ENCODE measurements around the gene MALT1.

MALT1 gene

DNA sequence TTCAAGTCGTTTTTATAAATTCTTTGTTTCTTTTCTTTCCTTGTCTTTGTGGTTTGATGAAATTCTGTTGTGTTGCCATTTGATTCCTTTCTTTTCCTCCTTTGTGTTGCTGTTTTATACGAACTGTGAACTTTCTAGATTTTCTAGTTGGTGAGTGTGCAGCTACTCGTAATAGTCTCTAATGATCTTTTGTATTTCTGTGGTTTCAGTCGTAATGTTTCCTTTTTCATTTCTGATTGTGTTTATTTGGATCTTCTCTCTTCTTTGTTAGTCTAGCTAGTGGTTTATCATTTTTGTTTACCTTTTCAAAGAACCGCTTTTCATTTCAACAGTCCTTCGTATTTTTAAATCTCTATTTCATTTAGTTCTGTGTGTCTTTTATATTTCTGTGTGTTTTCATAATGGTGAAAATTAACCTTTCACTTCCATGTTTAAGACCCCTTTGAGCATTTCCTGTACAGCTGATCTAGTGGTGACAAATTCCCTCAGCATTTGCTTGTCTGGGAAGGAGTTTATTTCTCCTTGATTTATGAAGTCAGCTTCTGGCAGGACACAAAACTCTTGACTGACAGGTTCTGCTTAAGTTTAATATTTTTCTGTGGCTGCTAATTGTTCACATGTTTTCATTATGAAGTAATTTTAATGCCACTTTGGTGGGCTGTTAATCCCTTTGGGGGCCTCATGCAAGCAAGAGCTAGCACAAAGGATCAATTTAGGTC lies 16.2 kb upstream of the MALT1 start:
- no peak overlapping the region for H3K18ac ChIP-seq (ENCODE audit: low read length)
- no peak for DNase-seq
- H3K23ac ChIP-seq (ENCODE audit: low read length), result no peak overlapping the region
- H2AK5ac ChIP-seq (ENCODE audit: low read length), result no peak overlapping the region
- no peaks in the 10 kb centered on the region for H3K36me3 ChIP-seq (ENCODE audit: control insufficient read depth, insufficient read depth, low read length)
- no peaks in the 10 kb centered on the region for H3K79me2 ChIP-seq (ENCODE audit: control insufficient read depth, insufficient read depth, low read length)
- H3K27ac ChIP-seq (ENCODE audit: low read depth, low read length), result no peak overlapping the region
- no peaks in the 10 kb centered on the region for H3K4me1 ChIP-seq (ENCODE audit: control insufficient read depth, low read depth, low read length)
- H2BK5ac ChIP-seq (ENCODE audit: low read length), result no peak overlapping the region
- H3K4ac ChIP-seq (ENCODE audit: low read depth, low read length), result no peak overlapping the region
- no peak overlapping the region for H3K9ac ChIP-seq (ENCODE audit: low read length)
- WGBS (ENCODE audit: extremely low coverage, insufficient coverage, low lambda C conversion rate), result no CpG with 5 or more reads among the region's 6 CpGs
- H3K4me2 ChIP-seq (ENCODE audit: low read length), result no peak overlapping the region
- H4K8ac ChIP-seq (ENCODE audit: low read depth, low read length), result no peak overlapping the region
- no peak overlapping the region for H3K4me3 ChIP-seq (ENCODE audit: low read length)
- no peak overlapping the region for H3K56ac ChIP-seq (ENCODE audit: low read length)
- H4K5ac ChIP-seq (ENCODE audit: low read length), result no peak overlapping the region
- H2BK15ac ChIP-seq (replicated peaks; ENCODE audit: low read depth), result peak overlapping the region; percentile 7
- H2BK120ac ChIP-seq (ENCODE audit: low read depth, low read length), result no peak overlapping the region
- H3K27me3 ChIP-seq (ENCODE audit: insufficient read depth, low read length, poor library complexity), result no peaks in the 10 kb centered on the region
- no peaks in the 10 kb centered on the region for H3K79me1 ChIP-seq (ENCODE audit: low read length)

DNA sequence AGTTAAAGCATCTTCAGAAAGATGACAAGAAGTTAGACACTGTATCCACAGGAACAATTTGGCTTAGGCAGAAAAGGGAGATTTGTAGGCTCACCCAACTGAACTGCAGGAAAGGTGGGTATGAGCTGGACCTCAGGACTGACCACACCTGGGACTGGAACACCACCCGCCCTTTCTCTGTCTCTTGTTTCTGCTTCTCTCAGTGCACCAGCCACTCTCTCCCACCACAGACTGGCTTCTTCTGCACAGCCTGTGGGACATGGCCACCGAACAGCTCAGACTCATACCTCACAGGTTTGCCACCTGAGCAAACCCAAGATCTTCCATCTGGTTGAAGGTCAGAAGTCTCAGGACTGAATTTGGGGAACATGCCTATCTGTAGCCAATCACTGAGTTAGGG lies 14.2 kb upstream of the MALT1 start:
- no CpG with 5 or more reads among the region's 2 CpGs for WGBS (ENCODE audit: extremely low coverage, insufficient coverage, low lambda C conversion rate)
- H2AK5ac ChIP-seq (ENCODE audit: low read length), result peak overlapping the region; percentile 65

DNA sequence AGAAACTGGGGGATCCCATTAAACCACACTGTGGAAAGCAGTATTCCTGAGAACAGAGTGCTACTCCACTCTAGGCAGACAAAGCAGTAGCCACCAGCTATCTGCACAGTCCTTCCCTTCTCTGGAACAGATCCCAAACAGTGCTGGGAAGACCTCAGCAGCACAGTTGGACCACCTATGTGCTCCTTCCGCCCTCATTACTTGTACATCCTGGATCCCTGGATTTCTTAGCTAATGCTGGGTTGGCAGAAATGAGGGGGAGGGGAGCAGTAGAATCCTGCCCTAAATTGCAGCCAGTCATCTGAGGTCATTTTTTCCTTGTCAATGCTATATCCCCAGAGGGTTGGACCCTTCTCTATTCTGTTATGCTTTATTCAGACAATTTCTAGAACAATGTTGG lies 13.8 kb upstream of the MALT1 start:
- Histone ChIP-seq H3K36me3 (ENCODE audit: control insufficient read depth, insufficient read depth, low read length) (no peaks in the 10 kb centered on the region), H3K79me2 (ENCODE audit: control insufficient read depth, insufficient read depth, low read length) (no peaks in the 10 kb centered on the region), H2AK5ac (ENCODE audit: low read length) (peak overlapping the region; percentile 65), H4K5ac (ENCODE audit: low read length) (no peak overlapping the region), H3K4ac (ENCODE audit: low read depth, low read length) (no peak overlapping the region), H3K4me2 (ENCODE audit: low read length) (no peak overlapping the region), H3K9ac (ENCODE audit: low read length) (no peak overlapping the region), H2BK5ac (ENCODE audit: low read length) (no peak overlapping the region), H3K4me1 (ENCODE audit: control insufficient read depth, low read depth, low read length) (no peaks in the 10 kb centered on the region), H3K79me1 (ENCODE audit: low read length) (no peaks in the 10 kb centered on the region), H3K18ac (ENCODE audit: low read length) (no peak overlapping the region), H2BK120ac (ENCODE audit: low read depth, low read length) (no peak overlapping the region), H4K8ac (ENCODE audit: low read depth, low read length) (no peak overlapping the region), H3K4me3 (ENCODE audit: low read length) (no peak overlapping the region), H3K23ac (ENCODE audit: low read length) (no peak overlapping the region), H3K27ac (ENCODE audit: low read depth, low read length) (no peak overlapping the region), H3K56ac (ENCODE audit: low read length) (no peak overlapping the region), H3K27me3 (ENCODE audit: insufficient read depth, low read length, poor library complexity) (no peaks in the 10 kb centered on the region), H2BK15ac (replicated peaks; ENCODE audit: low read depth) (no peak overlapping the region)
- no CpG with 5 or more reads among the region's 1 CpG for WGBS (ENCODE audit: extremely low coverage, insufficient coverage, low lambda C conversion rate)
- DNase-seq, result no peak

More for the DNA sequence above, 14.2 kb upstream of the MALT1 start:
- H3K79me1 ChIP-seq (ENCODE audit: low read length), result no peaks in the 10 kb centered on the region
- H3K36me3 ChIP-seq (ENCODE audit: control insufficient read depth, insufficient read depth, low read length), result no peaks in the 10 kb centered on the region
- no peak overlapping the region for H3K18ac ChIP-seq (ENCODE audit: low read length)
- H3K27me3 ChIP-seq (ENCODE audit: insufficient read depth, low read length, poor library complexity), result no peaks in the 10 kb centered on the region
- H3K9ac ChIP-seq (ENCODE audit: low read length), result no peak overlapping the region
- no peak for DNase-seq
- H3K4me1 ChIP-seq (ENCODE audit: control insufficient read depth, low read depth, low read length), result no peaks in the 10 kb centered on the region
- no peak overlapping the region for H3K27ac ChIP-seq (ENCODE audit: low read depth, low read length)
- no peak overlapping the region for H2BK5ac ChIP-seq (ENCODE audit: low read length)
- no peak overlapping the region for H2BK15ac ChIP-seq (replicated peaks; ENCODE audit: low read depth)
- H3K79me2 ChIP-seq (ENCODE audit: control insufficient read depth, insufficient read depth, low read length), result no peaks in the 10 kb centered on the region
- no peak overlapping the region for H3K4ac ChIP-seq (ENCODE audit: low read depth, low read length)
- no peak overlapping the region for H4K5ac ChIP-seq (ENCODE audit: low read length)
- no peak overlapping the region for H3K23ac ChIP-seq (ENCODE audit: low read length)
- no peak overlapping the region for H4K8ac ChIP-seq (ENCODE audit: low read depth, low read length)
- H3K56ac ChIP-seq (ENCODE audit: low read length), result no peak overlapping the region
- no peak overlapping the region for H3K4me2 ChIP-seq (ENCODE audit: low read length)
- no peak overlapping the region for H2BK120ac ChIP-seq (ENCODE audit: low read depth, low read length)
- no peak overlapping the region for H3K4me3 ChIP-seq (ENCODE audit: low read length)

DNA sequence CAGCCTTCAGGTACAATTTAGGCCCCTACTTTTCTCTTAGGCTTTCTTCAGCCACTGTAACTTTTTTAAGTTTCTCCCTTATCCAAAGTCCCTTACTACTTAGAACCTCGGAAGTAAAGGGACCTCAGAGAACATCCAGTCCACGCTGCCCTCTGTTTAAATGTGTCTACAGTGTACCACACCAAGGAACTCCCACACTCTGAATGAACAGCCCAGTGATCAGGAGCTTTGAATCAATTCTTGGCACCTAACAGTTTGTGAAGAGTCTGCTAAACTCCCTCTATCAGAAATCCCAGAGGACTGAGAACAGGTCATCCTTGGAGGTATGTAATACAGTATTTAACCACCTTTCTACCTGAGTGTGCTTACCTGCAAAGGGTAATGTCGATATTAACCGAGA lies 11.6 kb upstream of the MALT1 start:
- no peaks in the 10 kb centered on the region for H3K4me1 ChIP-seq (ENCODE audit: control insufficient read depth, low read depth, low read length)
- H2BK15ac ChIP-seq (replicated peaks; ENCODE audit: low read depth), result peak overlapping the region; percentile 23
- H4K5ac ChIP-seq (ENCODE audit: low read length), result no peak overlapping the region
- H3K56ac ChIP-seq (ENCODE audit: low read length), result no peak overlapping the region
- H3K4ac ChIP-seq (ENCODE audit: low read depth, low read length), result no peak overlapping the region
- no peak overlapping the region for H2AK5ac ChIP-seq (ENCODE audit: low read length)
- no peaks in the 10 kb centered on the region for H3K79me1 ChIP-seq (ENCODE audit: low read length)
- no peak overlapping the region for H3K18ac ChIP-seq (ENCODE audit: low read length)
- H3K4me2 ChIP-seq (ENCODE audit: low read length), result no peak overlapping the region
- no peak overlapping the region for H3K23ac ChIP-seq (ENCODE audit: low read length)
- no peak overlapping the region for H3K27ac ChIP-seq (ENCODE audit: low read depth, low read length)
- H3K36me3 ChIP-seq (ENCODE audit: control insufficient read depth, insufficient read depth, low read length), result no peaks in the 10 kb centered on the region
- no peaks in the 10 kb centered on the region for H3K27me3 ChIP-seq (ENCODE audit: insufficient read depth, low read length, poor library complexity)
- no peak overlapping the region for H3K9ac ChIP-seq (ENCODE audit: low read length)
- H2BK120ac ChIP-seq (ENCODE audit: low read depth, low read length), result no peak overlapping the region
- no CpG with 5 or more reads among the region's 4 CpGs for WGBS (ENCODE audit: extremely low coverage, insufficient coverage, low lambda C conversion rate)
- H3K4me3 ChIP-seq (ENCODE audit: low read length), result no peak overlapping the region
- no peaks in the 10 kb centered on the region for H3K79me2 ChIP-seq (ENCODE audit: control insufficient read depth, insufficient read depth, low read length)
- no peak overlapping the region for H2BK5ac ChIP-seq (ENCODE audit: low read length)
- H4K8ac ChIP-seq (ENCODE audit: low read depth, low read length), result no peak overlapping the region
- DNase-seq, result no peak

DNA sequence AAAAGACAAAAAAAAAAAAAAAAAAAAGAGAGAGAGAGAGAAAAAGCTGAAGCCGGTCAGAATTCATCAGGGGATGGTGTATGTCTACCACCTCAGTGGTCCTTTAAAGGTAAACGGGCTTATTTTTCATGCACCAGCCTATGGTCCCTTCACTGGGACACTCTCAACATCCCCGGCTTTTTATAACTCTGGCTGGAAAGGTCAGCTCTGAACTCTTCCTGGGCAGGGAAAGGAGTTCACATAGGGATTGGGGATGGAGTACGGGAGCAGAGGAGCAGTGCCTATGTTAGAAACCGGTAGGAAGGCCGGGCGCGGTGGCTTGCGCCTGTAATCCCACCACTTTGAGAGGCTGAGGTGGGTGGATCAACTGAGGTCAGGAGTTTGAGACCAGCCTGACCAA lies 10.3 kb upstream of the MALT1 start:
- peak overlapping the region; percentile 93 for H2BK15ac ChIP-seq (replicated peaks; ENCODE audit: low read depth)
- no peak overlapping the region for H2BK120ac ChIP-seq (ENCODE audit: low read depth, low read length)
- H3K79me2 ChIP-seq (ENCODE audit: control insufficient read depth, insufficient read depth, low read length), result no peaks in the 10 kb centered on the region
- no peak overlapping the region for H2AK5ac ChIP-seq (ENCODE audit: low read length)
- H3K27ac ChIP-seq (ENCODE audit: low read depth, low read length), result no peak overlapping the region
- H3K23ac ChIP-seq (ENCODE audit: low read length), result no peak overlapping the region
- no peak overlapping the region for H4K8ac ChIP-seq (ENCODE audit: low read depth, low read length)
- no peaks in the 10 kb centered on the region for H3K36me3 ChIP-seq (ENCODE audit: control insufficient read depth, insufficient read depth, low read length)
- peak overlapping the region; percentile 85 for H3K18ac ChIP-seq (ENCODE audit: low read length)
- no peak overlapping the region for H3K56ac ChIP-seq (ENCODE audit: low read length)
- H3K4ac ChIP-seq (ENCODE audit: low read depth, low read length), result peak overlapping the region; percentile 79
- no peaks in the 10 kb centered on the region for H3K4me1 ChIP-seq (ENCODE audit: control insufficient read depth, low read depth, low read length)
- no peak for DNase-seq
- no peaks in the 10 kb centered on the region for H3K79me1 ChIP-seq (ENCODE audit: low read length)
- no peak overlapping the region for H3K9ac ChIP-seq (ENCODE audit: low read length)
- H2BK5ac ChIP-seq (ENCODE audit: low read length), result no peak overlapping the region
- H4K5ac ChIP-seq (ENCODE audit: low read length), result no peak overlapping the region
- no CpG with 5 or more reads among the region's 9 CpGs for WGBS (ENCODE audit: extremely low coverage, insufficient coverage, low lambda C conversion rate)
- H3K27me3 ChIP-seq (ENCODE audit: insufficient read depth, low read length, poor library complexity), result no peaks in the 10 kb centered on the region
- H3K4me2 ChIP-seq (ENCODE audit: low read length), result no peak overlapping the region
- H3K4me3 ChIP-seq (ENCODE audit: low read length), result no peak overlapping the region

DNA sequence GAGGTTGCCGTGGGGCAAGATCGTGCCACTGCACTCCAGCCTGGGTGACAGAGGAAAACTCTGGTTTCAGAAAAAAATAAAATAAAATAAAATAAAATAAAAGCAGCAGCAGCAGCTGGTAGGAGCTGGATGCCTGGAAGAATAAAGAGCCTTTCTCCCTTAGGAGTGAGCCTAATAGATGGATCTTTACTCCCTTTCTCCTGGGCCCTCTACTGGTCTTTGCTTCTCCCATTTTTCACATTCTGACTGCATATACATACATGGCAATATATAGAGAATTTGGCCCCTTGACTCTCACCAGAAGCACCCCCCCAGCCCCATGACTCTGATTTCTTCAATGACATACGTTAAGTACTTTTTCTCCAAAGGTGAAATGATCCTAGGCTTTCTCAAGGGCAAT lies 9.8 kb upstream of the MALT1 start:
- Histone ChIP-seq H3K4ac (ENCODE audit: low read depth, low read length) (peak overlapping the region; percentile 24), H3K4me3 (ENCODE audit: low read length) (no peak overlapping the region), H3K27ac (ENCODE audit: low read depth, low read length) (no peak overlapping the region), H3K27me3 (ENCODE audit: insufficient read depth, low read length, poor library complexity) (no peaks in the 10 kb centered on the region), H2BK15ac (replicated peaks; ENCODE audit: low read depth) (peak overlapping the region; percentile 93), H3K36me3 (ENCODE audit: control insufficient read depth, insufficient read depth, low read length) (no peaks in the 10 kb centered on the region), H3K9ac (ENCODE audit: low read length) (peak overlapping the region; percentile 25), H2BK120ac (ENCODE audit: low read depth, low read length) (no peak overlapping the region), H3K4me1 (ENCODE audit: control insufficient read depth, low read depth, low read length) (no peaks in the 10 kb centered on the region), H4K5ac (ENCODE audit: low read length) (no peak overlapping the region), H3K79me2 (ENCODE audit: control insufficient read depth, insufficient read depth, low read length) (no peaks in the 10 kb centered on the region), H2AK5ac (ENCODE audit: low read length) (no peak overlapping the region), H2BK5ac (ENCODE audit: low read length) (no peak overlapping the region), H4K8ac (ENCODE audit: low read depth, low read length) (no peak overlapping the region), H3K56ac (ENCODE audit: low read length) (no peak overlapping the region), H3K4me2 (ENCODE audit: low read length) (no peak overlapping the region), H3K23ac (ENCODE audit: low read length) (no peak overlapping the region), H3K18ac (ENCODE audit: low read length) (peak overlapping the region; percentile 85), H3K79me1 (ENCODE audit: low read length) (no peaks in the 10 kb centered on the region)
- DNase-seq, result peak; percentile 48
- WGBS (ENCODE audit: extremely low coverage, insufficient coverage, low lambda C conversion rate), result no CpG with 5 or more reads among the region's 3 CpGs
